22Rv1 (cell line): ENCODE measurements around the gene RPL31.

Experiments
- ZFX ChIP-seq: fragments of 450-650 bp; IDR thresholded peaks from 2 replicates; pipeline ENCODE4 v1.6.1; 2017; ENCODE audit warnings: antibody characterized with exemption, borderline replicate concordance
- TF ChIP-seq, protein P1 (sequence below): fragments of 450-650 bp; IDR thresholded peaks from 2 replicates; pipeline ENCODE4 v1.5.1; 2017; ENCODE audit warnings: mild to moderate bottlenecking

DNA sequence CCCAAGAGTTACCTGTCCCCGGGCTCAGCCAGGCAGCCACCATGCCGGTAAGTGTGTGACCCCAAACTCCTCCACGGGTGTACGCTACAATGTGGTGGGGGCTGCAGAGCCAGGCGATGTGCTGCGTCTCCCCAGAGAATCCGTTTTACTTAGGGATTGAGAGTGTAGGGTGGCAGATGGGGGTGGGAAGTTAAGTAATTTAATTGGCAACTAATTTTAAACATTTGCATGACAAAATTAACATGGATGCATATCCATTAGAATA, 26.6 kb upstream of the RPL31 start:
- TF ChIP-seq, protein P1, sequence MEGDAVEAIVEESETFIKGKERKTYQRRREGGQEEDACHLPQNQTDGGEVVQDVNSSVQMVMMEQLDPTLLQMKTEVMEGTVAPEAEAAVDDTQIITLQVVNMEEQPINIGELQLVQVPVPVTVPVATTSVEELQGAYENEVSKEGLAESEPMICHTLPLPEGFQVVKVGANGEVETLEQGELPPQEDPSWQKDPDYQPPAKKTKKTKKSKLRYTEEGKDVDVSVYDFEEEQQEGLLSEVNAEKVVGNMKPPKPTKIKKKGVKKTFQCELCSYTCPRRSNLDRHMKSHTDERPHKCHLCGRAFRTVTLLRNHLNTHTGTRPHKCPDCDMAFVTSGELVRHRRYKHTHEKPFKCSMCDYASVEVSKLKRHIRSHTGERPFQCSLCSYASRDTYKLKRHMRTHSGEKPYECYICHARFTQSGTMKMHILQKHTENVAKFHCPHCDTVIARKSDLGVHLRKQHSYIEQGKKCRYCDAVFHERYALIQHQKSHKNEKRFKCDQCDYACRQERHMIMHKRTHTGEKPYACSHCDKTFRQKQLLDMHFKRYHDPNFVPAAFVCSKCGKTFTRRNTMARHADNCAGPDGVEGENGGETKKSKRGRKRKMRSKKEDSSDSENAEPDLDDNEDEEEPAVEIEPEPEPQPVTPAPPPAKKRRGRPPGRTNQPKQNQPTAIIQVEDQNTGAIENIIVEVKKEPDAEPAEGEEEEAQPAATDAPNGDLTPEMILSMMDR: no peak
- TF ChIP-seq ZFX: no peak
